ENCODE results near the gene RPP25L. TPM values are rescaled to one million over a fixed set of nuclear protein-coding genes. Genes with fewer than 3 reads are reported as not detected.
A peak's percentile ranks its signal among the peaks of the same experiment; 100 is the strongest.
"Not testable (repeated sequence)": the region's sequence is repeated elsewhere in the genome, so short reads cannot be mapped to it uniquely, and the experiment has no call there.

RPP25L gene
- total RNA-seq, 1 donor from 2014 or later = 30.5 TPM

- DNase-seq (ENCODE audit: low spot score, unreplicated experiment) = no peak
- peaks cover 8% of the 10 kb centered on the region for H3K36me3 Mint-ChIP-seq (ENCODE audit: insufficient read depth)
- peaks cover 25% of the 10 kb centered on the region for H3K4me1 Mint-ChIP-seq (ENCODE audit: low read depth)
- TF ChIP-seq CTCF (IDR thresholded peaks at IDR 0.05; ENCODE audit: unreplicated experiment) = no peak
- H3K9me3 Mint-ChIP-seq (ENCODE audit: low read depth) = no peaks in the 10 kb centered on the region
- no peaks in the 10 kb centered on the region for H3K27me3 Mint-ChIP-seq
- H3K27ac Mint-ChIP-seq = no peak overlapping the region
- peak overlapping the region; percentile 15 for H3K4me3 Mint-ChIP-seq (ENCODE audit: low read depth)
Measured at GRCh38 chr9:34644766-34645314, 32.9 kb upstream of the RPP25L start.

GRCh38 chr9:34642679-34643078 is 30.8 kb upstream of the RPP25L start:
- Mint-ChIP-seq H3K27ac (no peak overlapping the region), H3K36me3 (ENCODE audit: insufficient read depth) (no peaks in the 10 kb centered on the region), H3K9me3 (ENCODE audit: low read depth) (no peaks in the 10 kb centered on the region), H3K4me3 (ENCODE audit: low read depth) (no peak overlapping the region), H3K4me1 (ENCODE audit: low read depth) (peaks cover 24% of the 10 kb centered on the region), H3K27me3 (no peaks in the 10 kb centered on the region)
- no peak for DNase-seq (ENCODE audit: low spot score, unreplicated experiment)
- TF ChIP-seq CTCF (IDR thresholded peaks at IDR 0.05; ENCODE audit: unreplicated experiment) = no peak

- not testable (repeated sequence) for H3K27me3 Mint-ChIP-seq; H3K4me3 Mint-ChIP-seq (ENCODE audit: low read depth); H3K36me3 Mint-ChIP-seq (ENCODE audit: insufficient read depth); H3K9me3 Mint-ChIP-seq (ENCODE audit: low read depth); DNase-seq (ENCODE audit: low spot score, unreplicated experiment); H3K27ac Mint-ChIP-seq
- H3K4me1 Mint-ChIP-seq (ENCODE audit: low read depth) = peaks cover 11% of the 10 kb centered on the region
Measured at GRCh38 chr9:34639322-34639721, 27.4 kb upstream of the RPP25L start.

GRCh38 chr9:34638138-34638445 is 26.2 kb upstream of the RPP25L start:
- peaks cover 5% of the 10 kb centered on the region for H3K36me3 Mint-ChIP-seq (ENCODE audit: insufficient read depth)
- no peak for DNase-seq (ENCODE audit: low spot score, unreplicated experiment)

GRCh38 chr9:34637356-34638137 is 25.6 kb upstream of the RPP25L start, which contains the start of gene SIGMAR1:
Gene SIGMAR1 (minus strand): TSS chr9:34637787. CDS start chr9:34637697, 90 bp downstream.
- no peak for TF ChIP-seq CTCF (IDR thresholded peaks at IDR 0.05; ENCODE audit: unreplicated experiment)

More at GRCh38 chr9:34638138-34638445, 26.2 kb upstream of the RPP25L start:
- Mint-ChIP-seq H3K27me3 (no peaks in the 10 kb centered on the region), H3K9me3 (ENCODE audit: low read depth) (no peaks in the 10 kb centered on the region), H3K4me1 (ENCODE audit: low read depth) (peaks cover 10% of the 10 kb centered on the region), H3K27ac (peak overlapping the region; percentile 94), H3K4me3 (ENCODE audit: low read depth) (peak overlapping the region; percentile 77)
- no peak for TF ChIP-seq CTCF (IDR thresholded peaks at IDR 0.05; ENCODE audit: unreplicated experiment)

More at GRCh38 chr9:34637356-34638137, 25.6 kb upstream of the RPP25L start, which contains the start of gene SIGMAR1:
- H3K9me3 Mint-ChIP-seq (ENCODE audit: low read depth) = no peaks in the 10 kb centered on the region
- DNase-seq (ENCODE audit: low spot score, unreplicated experiment) = peak; percentile 89
- peaks cover 5% of the 10 kb centered on the region for H3K36me3 Mint-ChIP-seq (ENCODE audit: insufficient read depth)
- peak within 1 kb of the TSS; percentile 94 for H3K27ac Mint-ChIP-seq
- H3K27me3 Mint-ChIP-seq = peaks cover under 1% of the 10 kb centered on the region
- peak within 1 kb of the TSS; percentile 77 for H3K4me3 Mint-ChIP-seq (ENCODE audit: low read depth)
- H3K4me1 Mint-ChIP-seq (ENCODE audit: low read depth) = peaks cover 10% of the 10 kb centered on the region

Measured in progenitor cell of endocrine pancreas (in vitro differentiated cells).